Measurements from ENCODE around the gene C10orf67.

The C10orf67 gene

GRCh38 chr10:23174977-23175512 is 169.6 kb downstream of the C10orf67 start:
- DNase-seq (ENCODE audit: insufficient read length, low spot score), result no peak
- no peak for FAIRE-seq

DNA sequence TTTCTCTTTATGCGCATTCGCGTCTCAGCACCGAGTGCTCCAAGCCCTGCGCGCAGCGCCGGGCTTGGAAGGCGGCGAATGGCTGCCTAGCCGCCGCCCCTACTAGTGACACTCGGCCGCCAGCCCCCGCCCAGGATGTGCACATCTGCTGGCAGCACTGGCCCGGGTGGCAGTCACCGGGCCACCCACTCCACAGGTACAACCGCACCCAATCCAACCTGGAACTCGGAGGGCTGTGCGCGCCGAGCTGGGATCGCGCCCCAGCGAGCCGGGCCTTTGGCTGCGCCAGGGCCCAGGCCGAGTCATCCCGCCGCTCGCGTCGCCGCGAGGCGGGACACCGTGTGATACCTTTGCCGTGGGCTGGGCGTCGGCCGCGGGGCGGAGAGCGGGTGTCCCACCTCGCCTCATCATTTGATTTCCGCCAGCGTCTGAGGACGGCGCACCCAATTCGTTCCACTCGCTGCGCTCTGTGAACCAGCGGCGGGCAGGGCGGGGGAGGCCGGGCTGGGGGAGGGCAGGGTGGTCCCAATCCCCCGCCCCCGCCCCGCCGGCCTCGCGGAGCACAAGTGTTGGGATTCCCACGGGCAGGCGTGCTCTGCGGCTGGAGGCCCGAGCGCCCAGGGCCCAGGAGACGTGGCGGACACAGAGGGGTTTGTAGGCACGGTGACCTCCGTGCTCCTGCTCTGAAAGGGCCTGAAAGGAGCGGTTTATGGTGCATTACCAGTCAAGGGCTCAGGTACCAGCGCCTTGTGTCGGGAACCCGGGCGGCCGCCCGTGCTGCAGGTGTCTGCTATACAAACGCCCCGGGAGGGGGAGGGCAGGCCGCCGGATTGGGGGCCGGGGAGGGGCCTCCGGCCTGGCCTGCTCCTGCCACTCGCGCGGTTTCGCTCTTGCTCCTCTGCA is 170.3 kb downstream of the C10orf67 start:
- TF ChIP-seq CTCF (IDR thresholded peaks at IDR 0.05; ENCODE audit: insufficient read depth, missing control alignments), result no peak
- no peak for FAIRE-seq
- DNase-seq (ENCODE audit: insufficient read length, low spot score), result no peak

More at GRCh38 chr10:23174977-23175512, 169.6 kb downstream of the C10orf67 start:
- no peak for TF ChIP-seq CTCF (IDR thresholded peaks at IDR 0.05; ENCODE audit: insufficient read depth, missing control alignments)

DNA sequence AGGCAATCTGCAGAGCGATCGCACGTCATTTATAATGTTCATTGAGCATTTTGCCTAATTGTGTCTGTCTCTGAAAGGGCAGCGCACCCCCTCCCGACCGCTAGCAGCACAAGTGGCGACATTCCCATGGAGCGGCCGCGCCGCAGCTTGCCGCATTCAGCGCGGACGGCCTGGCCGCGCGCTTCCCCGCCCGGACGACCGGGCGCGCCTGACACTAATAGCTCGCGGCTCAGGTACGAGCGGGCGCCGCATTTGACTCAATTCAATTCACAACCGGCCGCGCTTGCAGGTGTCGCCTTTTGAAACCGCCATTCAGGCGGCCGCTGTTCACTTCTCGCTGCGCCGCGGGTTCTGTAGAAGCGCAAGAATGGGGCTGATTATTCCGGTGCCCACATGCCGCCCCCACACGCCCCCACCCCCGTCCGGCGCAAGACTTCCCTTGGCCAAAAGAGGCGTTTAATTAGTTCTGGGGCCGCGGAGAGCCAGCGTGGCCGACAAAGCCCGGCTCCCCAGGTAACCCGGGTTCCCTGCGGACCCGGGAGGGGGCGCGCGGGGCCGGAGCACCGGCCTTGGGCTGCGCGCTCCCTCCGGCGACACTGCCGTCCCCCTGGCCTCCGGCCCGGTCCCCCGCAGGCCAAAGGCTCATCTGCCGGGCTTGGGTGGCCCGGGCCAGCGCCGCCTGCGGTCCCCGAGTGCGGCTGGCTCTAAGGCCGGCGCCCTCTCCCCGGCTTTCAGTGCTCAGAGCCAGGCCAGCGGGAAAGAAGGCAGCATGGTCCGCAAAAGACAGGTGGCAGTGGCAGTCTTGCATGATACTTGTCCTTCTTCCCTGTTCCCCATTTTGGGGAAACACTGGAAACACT is 171.2 kb downstream of the C10orf67 start:
- TF ChIP-seq CTCF (IDR thresholded peaks at IDR 0.05; ENCODE audit: insufficient read depth, missing control alignments), result no peak
- no peak for FAIRE-seq
- DNase-seq (ENCODE audit: insufficient read length, low spot score), result no peak

GRCh38 chr10:23172429-23173213 is 172.0 kb downstream of the C10orf67 start:
- DNase-seq (ENCODE audit: insufficient read length, low spot score), result no peak
- FAIRE-seq, result no peak
- no peak for TF ChIP-seq CTCF (IDR thresholded peaks at IDR 0.05; ENCODE audit: insufficient read depth, missing control alignments)

GRCh38 chr10:23171232-23171876 is 173.2 kb downstream of the C10orf67 start:
- FAIRE-seq (no peak), DNase-seq (ENCODE audit: insufficient read length, low spot score) (no peak)
- no peak for TF ChIP-seq CTCF (IDR thresholded peaks at IDR 0.05; ENCODE audit: insufficient read depth, missing control alignments)

DNA sequence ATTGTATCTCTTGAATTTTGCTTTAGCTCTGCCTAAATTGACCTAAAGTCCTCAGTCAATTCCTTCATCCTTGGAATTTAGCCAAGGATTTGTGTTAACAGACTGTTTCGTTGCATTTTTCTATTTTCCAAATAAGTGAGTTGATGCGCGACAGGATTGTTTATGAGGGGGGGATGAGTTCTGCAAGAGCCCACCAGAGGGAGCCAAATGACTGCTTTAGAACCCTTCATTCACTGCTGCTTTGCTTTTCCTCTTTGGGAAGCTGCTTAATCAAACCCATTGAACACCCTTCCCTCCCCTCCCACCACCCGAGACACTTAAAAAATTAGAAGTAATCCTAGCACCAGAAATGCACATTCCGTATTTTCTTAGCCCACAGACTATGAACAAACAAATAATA is 186.2 kb downstream of the C10orf67 start:
- FAIRE-seq (no peak), DNase-seq (ENCODE audit: insufficient read length, low spot score) (no peak)
- peak; percentile 91 for TF ChIP-seq CTCF (IDR thresholded peaks at IDR 0.05; ENCODE audit: insufficient read depth, missing control alignments)
